Fibroblast of mammary gland (primary cell): ENCODE results near the gene EXT2.
A peak's percentile ranks its signal among the peaks of the same experiment; 100 is the strongest.

Experiments used
- DNase-seq: peaks from one replicate; pipeline ENCODE4 v3.0.0-alpha.2; 2010; ENCODE audit warnings: low read depth
- H3K4me3 ChIP-seq: 2 replicates; pipeline ENCODE4 v1.5.1; 2011; ENCODE audit warnings: low read depth, mild to moderate bottlenecking, low read length, moderate library complexity; ENCODE audit not compliant: control insufficient read depth
- TF ChIP-seq, protein P1 (sequence below): conservative IDR thresholded peaks from 2 replicates; pipeline ENCODE4 v1.5.1; 2011; ENCODE audit warnings: low read depth, low read length, inconsistent platforms; ENCODE audit not compliant: control insufficient read depth, insufficient read depth

The EXT2 gene

DNA sequence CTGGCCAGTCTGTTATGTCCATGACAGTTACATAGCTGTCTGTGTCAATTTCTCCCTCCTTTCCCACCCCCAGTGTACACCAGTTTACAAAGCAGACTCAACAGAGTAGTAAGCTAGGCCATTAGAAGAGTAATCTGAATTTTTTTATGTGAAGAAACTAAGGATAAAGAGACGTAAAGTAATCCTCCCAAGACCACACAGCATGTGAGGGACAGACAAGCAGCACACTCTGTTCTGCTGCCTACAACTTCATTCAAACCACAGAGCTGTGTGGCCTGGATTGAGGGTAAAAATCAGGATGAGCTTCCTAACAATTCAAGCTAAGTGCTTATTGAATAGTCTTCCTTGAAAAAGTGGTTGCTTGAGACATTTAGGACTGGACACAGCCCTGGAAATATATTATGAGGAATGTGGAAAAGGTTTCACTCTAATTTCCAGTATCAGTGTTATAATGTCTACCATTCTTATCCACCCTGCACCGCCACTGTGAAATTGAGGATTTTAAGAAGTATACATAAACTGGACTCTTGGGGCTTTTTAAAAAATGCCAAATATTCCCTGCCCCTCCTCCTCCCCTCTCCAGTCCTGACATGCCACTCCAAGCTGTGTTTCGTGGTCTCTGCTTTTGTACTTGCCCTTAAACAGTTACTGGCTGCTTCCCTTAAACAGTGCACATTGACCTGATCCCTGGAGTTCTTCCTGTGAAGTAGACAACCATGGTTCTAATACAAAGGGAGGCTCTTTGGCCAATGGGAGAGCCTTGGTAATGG is 40.9 kb downstream of the EXT2 start:
- no peak overlapping the region for H3K4me3 ChIP-seq

DNA sequence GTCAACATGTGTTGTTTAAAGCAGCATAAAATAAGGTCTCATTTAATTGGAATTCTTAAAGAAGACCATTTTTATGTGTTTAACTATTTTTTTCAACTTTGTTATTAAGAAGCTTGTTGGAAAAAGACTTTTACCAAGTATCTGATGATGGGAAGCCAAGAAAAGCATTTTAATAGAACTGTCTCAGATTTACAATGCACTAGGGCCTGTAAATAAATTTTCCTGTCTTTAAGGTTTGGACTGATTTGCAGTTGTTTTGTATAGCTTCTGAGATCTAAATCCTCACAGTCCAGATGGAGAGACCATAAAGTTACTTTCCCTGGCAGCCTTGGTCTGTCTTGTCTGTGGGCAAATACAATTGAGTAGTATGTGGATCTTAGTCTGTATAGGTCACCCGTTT is 41.6 kb downstream of the EXT2 start:
- H3K4me3 ChIP-seq: no peak overlapping the region
- DNase-seq: no peak
- TF ChIP-seq, protein P1, sequence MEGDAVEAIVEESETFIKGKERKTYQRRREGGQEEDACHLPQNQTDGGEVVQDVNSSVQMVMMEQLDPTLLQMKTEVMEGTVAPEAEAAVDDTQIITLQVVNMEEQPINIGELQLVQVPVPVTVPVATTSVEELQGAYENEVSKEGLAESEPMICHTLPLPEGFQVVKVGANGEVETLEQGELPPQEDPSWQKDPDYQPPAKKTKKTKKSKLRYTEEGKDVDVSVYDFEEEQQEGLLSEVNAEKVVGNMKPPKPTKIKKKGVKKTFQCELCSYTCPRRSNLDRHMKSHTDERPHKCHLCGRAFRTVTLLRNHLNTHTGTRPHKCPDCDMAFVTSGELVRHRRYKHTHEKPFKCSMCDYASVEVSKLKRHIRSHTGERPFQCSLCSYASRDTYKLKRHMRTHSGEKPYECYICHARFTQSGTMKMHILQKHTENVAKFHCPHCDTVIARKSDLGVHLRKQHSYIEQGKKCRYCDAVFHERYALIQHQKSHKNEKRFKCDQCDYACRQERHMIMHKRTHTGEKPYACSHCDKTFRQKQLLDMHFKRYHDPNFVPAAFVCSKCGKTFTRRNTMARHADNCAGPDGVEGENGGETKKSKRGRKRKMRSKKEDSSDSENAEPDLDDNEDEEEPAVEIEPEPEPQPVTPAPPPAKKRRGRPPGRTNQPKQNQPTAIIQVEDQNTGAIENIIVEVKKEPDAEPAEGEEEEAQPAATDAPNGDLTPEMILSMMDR: no peak

More for the DNA sequence above, 40.9 kb downstream of the EXT2 start:
- DNase-seq: no peak
- TF ChIP-seq, protein P1: no peak

DNA sequence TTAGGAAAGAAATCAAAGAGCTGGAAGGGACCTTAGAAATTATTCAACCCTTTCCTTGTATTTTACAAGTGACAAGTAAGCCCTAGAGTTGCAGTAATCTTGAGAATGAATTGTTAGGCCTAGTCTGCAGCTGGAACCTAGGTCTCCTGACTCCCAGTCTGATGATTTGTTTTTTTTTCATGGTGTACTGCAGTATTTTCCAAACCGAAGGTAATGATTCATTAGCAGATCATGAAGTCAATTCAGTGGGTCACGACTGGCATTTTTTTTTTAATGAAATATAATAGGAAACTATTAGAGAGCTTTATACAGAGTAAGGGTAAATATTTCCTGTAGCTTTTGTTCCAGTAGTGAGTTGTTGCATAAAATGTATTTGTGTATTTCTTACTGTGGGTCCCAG is 42.8 kb downstream of the EXT2 start:
- H3K4me3 ChIP-seq: no peak overlapping the region
- TF ChIP-seq, protein P1: no peak
- peak; percentile 34 for DNase-seq

DNA sequence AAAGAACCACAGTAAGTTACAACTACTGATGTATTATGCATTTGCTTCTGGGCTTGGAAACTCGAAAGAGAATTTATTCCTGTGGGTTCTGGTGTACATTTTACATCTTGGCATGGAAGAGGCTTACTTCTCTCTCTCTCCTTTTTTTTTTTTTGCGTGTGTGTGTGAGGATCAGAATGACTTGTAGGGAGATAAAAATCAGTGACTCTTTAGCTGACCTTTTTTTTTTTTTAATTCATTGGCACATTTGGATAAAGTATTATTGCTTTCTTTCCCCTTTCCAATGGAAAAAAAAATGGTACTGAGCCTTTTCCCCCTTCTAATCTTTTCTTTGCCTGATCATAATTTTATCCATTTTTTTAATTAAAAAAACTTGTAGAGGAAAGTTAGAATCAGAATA is 43.5 kb downstream of the EXT2 start:
- TF ChIP-seq, protein P1: no peak
- DNase-seq: no peak

DNA sequence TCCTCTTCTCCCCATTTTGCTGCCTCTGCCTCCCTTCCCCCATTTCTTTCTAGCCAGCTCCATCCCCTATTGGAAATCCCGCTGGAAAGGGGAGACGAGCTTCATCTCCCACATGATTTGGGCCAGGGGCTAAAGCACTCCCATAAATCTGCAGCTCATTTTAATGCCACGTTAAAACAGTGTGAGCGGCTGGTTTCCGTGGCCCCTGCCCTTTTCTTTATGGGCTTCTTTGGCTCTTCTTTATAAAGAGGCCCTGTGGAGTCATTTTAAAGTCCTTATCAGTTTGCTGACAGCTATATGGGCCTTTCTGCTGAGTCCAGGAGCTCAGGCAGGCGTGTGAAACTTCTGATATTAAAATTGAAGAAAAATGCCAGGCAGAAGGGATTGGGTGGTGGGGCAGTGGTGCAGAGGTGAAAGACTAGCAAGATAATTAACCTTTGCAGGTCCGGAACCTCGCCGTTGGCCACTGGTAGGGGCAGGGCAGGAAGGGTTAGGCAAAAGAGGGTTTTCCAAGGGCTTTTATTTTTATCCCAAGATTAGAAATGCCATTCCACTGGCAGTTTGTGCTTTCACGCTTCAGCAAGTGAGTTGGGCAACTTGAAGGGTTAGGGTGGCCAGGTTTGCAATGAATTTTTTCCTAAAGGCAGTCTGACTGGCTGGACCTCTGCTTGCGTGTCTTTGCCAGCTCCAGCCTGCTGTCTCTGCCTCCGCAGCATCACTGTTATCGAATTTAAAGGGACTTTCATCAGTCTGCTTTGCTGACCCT is 44.3 kb downstream of the EXT2 start:
- TF ChIP-seq, protein P1: no peak
- no peak for DNase-seq

More for the DNA sequence above, 43.5 kb downstream of the EXT2 start:
- no peak overlapping the region for H3K4me3 ChIP-seq

DNA sequence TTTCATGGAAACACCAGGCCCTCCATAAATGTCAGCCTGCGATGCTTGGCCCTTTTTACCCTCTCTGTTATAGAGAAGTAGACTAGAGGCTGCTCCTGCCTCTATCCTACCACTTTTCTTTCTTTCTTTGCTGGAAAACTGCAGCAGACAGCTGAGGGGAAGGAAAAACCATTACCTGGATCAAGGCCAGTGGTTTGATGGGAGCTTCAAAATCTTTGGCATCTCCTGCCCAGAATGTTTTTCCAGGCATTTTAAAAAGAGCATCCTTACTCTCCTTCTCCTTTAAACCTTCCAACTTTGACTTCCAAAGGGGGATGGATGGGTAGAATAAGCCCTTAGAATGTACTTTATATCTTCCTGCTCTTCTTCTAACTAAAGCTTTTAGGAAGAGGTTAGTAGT is 44.9 kb downstream of the EXT2 start:
- no peak for DNase-seq
- no peak overlapping the region for H3K4me3 ChIP-seq
- TF ChIP-seq, protein P1: no peak

More for the DNA sequence above, 44.3 kb downstream of the EXT2 start:
- H3K4me3 ChIP-seq: no peak overlapping the region
